Smooth muscle cell (in vitro differentiated cells): Measurements from ENCODE around the gene GOLGA3. TPM values are rescaled to one million over a fixed set of nuclear protein-coding genes. Genes with fewer than 3 reads are reported as not detected.

Source experiments
- DNase-seq: peaks from one replicate; lab custom pipeline; 2025; ENCODE audit not compliant: unreplicated experiment; lab: John Stamatoyannopoulos, UW
- H2AFZ ChIP-seq: fragments of 200-600 bp; sonication (generic); 2 replicates; pipeline ENCODE4 v1.6.0; 2016; ENCODE audit warnings: antibody characterized with exemption, low read depth, mild to moderate bottlenecking
- H3F3A ChIP-seq: fragments of 200-600 bp; sonication (generic); 2 replicates; pipeline ENCODE4 v1.6.0; 2017; ENCODE audit warnings: antibody characterized with exemption, low read depth
- H3K27ac ChIP-seq: fragments of 200-600 bp; sonication (generic); 2 replicates; pipeline ENCODE4 v1.5.1; 2016; ENCODE audit warnings: low read depth, mild to moderate bottlenecking
- H3K27me3 ChIP-seq: fragments of 200-600 bp; sonication (generic); 2 replicates; pipeline ENCODE4 v1.6.1; 2016; ENCODE audit warnings: low read depth, mild to moderate bottlenecking
- H3K36me3 ChIP-seq: fragments of 200-600 bp; sonication (generic); 2 replicates; pipeline ENCODE4 v1.5.1; 2016; ENCODE audit warnings: low read depth
- H3K4me1 ChIP-seq: fragments of 200-600 bp; sonication (generic); 2 replicates; pipeline ENCODE4 v1.5.1; 2016; ENCODE audit warnings: low read depth
- H3K4me2 ChIP-seq: fragments of 200-600 bp; sonication (generic); 2 replicates; pipeline ENCODE4 v1.6.0; 2016; ENCODE audit warnings: mild to moderate bottlenecking
- H3K4me3 ChIP-seq: fragments of 200-600 bp; sonication (generic); 2 replicates; pipeline ENCODE4 v1.5.1; 2016; ENCODE audit warnings: mild to moderate bottlenecking
- H3K79me2 ChIP-seq: fragments of 200-600 bp; sonication (generic); 2 replicates; pipeline ENCODE4 v1.6.0; 2016; ENCODE audit warnings: low read depth, mild to moderate bottlenecking
- H3K9ac ChIP-seq: fragments of 200-600 bp; sonication (generic); 2 replicates; pipeline ENCODE4 v1.6.0; 2016; ENCODE audit warnings: low read depth
- H3K9me3 ChIP-seq: fragments of 200-600 bp; sonication (generic); replicated peaks from 2 replicates; pipeline ENCODE4 v1.5.1; 2016; ENCODE audit warnings: low read depth
- H4K20me1 ChIP-seq: fragments of 200-600 bp; sonication (generic); 2 replicates; pipeline ENCODE4 v1.6.0; 2016; ENCODE audit warnings: low read depth
- CTCF ChIP-seq: fragments of 200-600 bp; sonication (generic); IDR thresholded peaks from 2 replicates; pipeline ENCODE4 v1.5.1; 2017; ENCODE audit warnings: borderline replicate concordance, mild to moderate bottlenecking, antibody characterized with exemption; ENCODE audit not compliant: insufficient read depth, poor library complexity, severe bottlenecking
- WGBS: methylation state at CpG from one replicate; pipeline ENCODE4 v1.1.7; 2016; ENCODE audit warnings: low lambda C conversion rate; 5-methylcytosine and 5-hydroxymethylcytosine counted together
- polyA plus RNA-seq: library from polyadenylated mRNA; unstranded; fragments of >200 nt; fragmentation: Nextera tagmentation; extraction: Ambion mirVana; gene quantifications from 2 replicates; pipeline ENCODE4 v1.2.1, GENCODE V29; 2016
- total RNA-seq: library from RNA; depleted of rRNA; stranded (reverse); fragments of >200 nt; gene quantifications from 2 replicates; pipeline ENCODE4 v1.2.3, GENCODE V29; 2014

Gene GOLGA3
- total and polyA plus RNA-seq, 2 experiments from 2014 or later: 25.1 to 34.5 TPM

DNA sequence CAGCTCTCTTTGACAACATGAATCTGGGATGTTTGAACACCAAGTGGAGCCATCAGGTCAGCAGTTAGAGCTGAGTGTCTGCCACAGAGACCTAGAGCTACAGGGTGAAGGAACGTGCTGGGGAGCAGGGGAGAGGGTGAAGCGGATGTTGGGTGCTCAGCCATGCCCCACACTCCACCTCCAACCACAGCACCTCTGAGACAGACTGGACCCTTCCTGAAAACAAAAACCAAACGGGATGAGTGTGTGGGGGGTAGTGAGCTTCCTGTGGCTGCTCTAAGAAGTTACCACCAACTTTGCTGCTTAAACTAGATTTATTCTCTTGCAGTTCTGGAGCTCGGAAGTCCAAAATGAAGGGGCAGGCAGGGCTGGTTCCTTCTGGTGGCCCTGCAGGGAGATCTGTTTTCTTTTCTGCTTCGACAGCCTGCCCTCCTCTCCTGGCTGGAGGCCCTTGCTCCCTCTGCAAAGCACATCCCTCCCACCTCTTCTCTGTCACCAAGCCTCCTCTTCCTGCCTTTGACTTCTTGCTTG, 5.6 kb upstream of the GOLGA3 start:
- DNase-seq: no peak
- Histone ChIP-seq H3K4me1 (no peaks in the 10 kb centered on the region), H3K9me3 (no peaks in the 10 kb centered on the region), H4K20me1 (no peaks in the 10 kb centered on the region), H3K9ac (no peak overlapping the region), H3K4me3 (no peak overlapping the region), H3K36me3 (no peaks in the 10 kb centered on the region), H2AFZ (no peak overlapping the region), H3K27me3 (no peaks in the 10 kb centered on the region), H3K27ac (no peak overlapping the region), H3F3A (no peaks in the 10 kb centered on the region), H3K4me2 (no peak overlapping the region), H3K79me2 (peaks cover 6% of the 10 kb centered on the region)
- TF ChIP-seq CTCF: no peak
- 91% methylated on average over 5 of the region's 5 CpGs for WGBS

GRCh38 chr12:132833341-132833740, 4.7 kb upstream of the GOLGA3 start:
- Histone ChIP-seq H3K9me3 (no peaks in the 10 kb centered on the region), H3F3A (no peaks in the 10 kb centered on the region), H3K36me3 (no peaks in the 10 kb centered on the region), H3K4me1 (no peaks in the 10 kb centered on the region), H3K27me3 (no peaks in the 10 kb centered on the region), H4K20me1 (no peaks in the 10 kb centered on the region), H2AFZ (no peak overlapping the region), H3K27ac (no peak overlapping the region), H3K4me2 (no peak overlapping the region), H3K9ac (no peak overlapping the region), H3K79me2 (peaks cover 7% of the 10 kb centered on the region), H3K4me3 (no peak overlapping the region)
- 98% methylated on average over 8 of the region's 8 CpGs for WGBS
- TF ChIP-seq CTCF: no peak
- no peak for DNase-seq

GRCh38 chr12:132831771-132832170, 3.1 kb upstream of the GOLGA3 start:
- Histone ChIP-seq H2AFZ (no peak overlapping the region), H3K4me2 (no peak overlapping the region), H3K27ac (no peak overlapping the region), H3K36me3 (no peaks in the 10 kb centered on the region), H3K79me2 (peaks cover 23% of the 10 kb centered on the region), H4K20me1 (peaks cover 9% of the 10 kb centered on the region), H3K9me3 (no peaks in the 10 kb centered on the region), H3K9ac (no peak overlapping the region), H3K4me3 (no peak overlapping the region), H3K4me1 (peaks cover 6% of the 10 kb centered on the region), H3F3A (peaks cover 3% of the 10 kb centered on the region), H3K27me3 (no peaks in the 10 kb centered on the region)
- 91% methylated on average over 11 of the region's 11 CpGs for WGBS
- TF ChIP-seq CTCF: no peak
- no peak for DNase-seq
